A549 (cell line): ENCODE measurements around the gene KCNQ1. TPM values are rescaled to one million over a fixed set of nuclear protein-coding genes. Genes with fewer than 3 reads are reported as not detected.

ENCODE experiments used
- ATAC-seq, 2 experiments: fragments of 200-7000 bp in 1 of 2; fragments of >200 bp in 1 of 2; cut with Nextera tagmentation in 1 of 2; cut with Tn5 transposase in 1 of 2; 3 replicates each; pipeline versions ENCODE4 v1.8.0 to v1.9.1; 2018 to 2020; ENCODE audit warnings: mild to moderate bottlenecking in 1 of 2, moderate library complexity in 1 of 2
- CTCF ChIA-PET: fragments of 300-600 bp; sonication (Branson Sonifier 250); formaldehyde crosslinking; extraction: SDS; loops from one replicate; lab custom pipeline; 2021; ENCODE audit warnings: antibody characterized with exemption, inconsistent platforms; lab: Yijun Ruan, JAX
- POLR2A ChIA-PET: fragments of 350-600 bp; formaldehyde crosslinking; extraction: SDS; loops from one replicate; lab custom pipeline; 2021; ENCODE audit warnings: antibody characterized with exemption, inconsistent platforms; lab: Yijun Ruan, JAX
- DNase-seq, 2 experiments: peaks; one replicate each; pipeline versions ENCODE4 v3.0.0 to v3.0.0-alpha.2; 2011 to 2016; ENCODE audit warnings: low read depth in 1 of 2, low spot score in 1 of 2
- FAIRE-seq: peaks from 2 replicates; lab custom pipeline; 2011; peaks lifted over from hg19 to GRCh38; lab: Jason Lieb, UNC
- H3K27ac ChIP-seq, 2 experiments: fragments of >200 bp; sonication (Bioruptor Twin); formaldehyde crosslinking; 3 replicates each; pipeline ENCODE4 v1.5.1; 2016 to 2017
- H3K4me1 ChIP-seq: fragments of >200 bp; sonication (Bioruptor Twin); formaldehyde crosslinking; 3 replicates; pipeline ENCODE4 v1.6.1; 2016
- H3K4me2 ChIP-seq: fragments of >200 bp; sonication (Bioruptor Twin); formaldehyde crosslinking; 3 replicates; pipeline ENCODE4 v1.6.1; 2016
- H3K4me3 ChIP-seq: fragments of >200 bp; sonication (Bioruptor Twin); formaldehyde crosslinking; 3 replicates; pipeline ENCODE4 v1.5.1; 2016
- H3K9me3 ChIP-seq: fragments of >200 bp; sonication (Bioruptor Twin); formaldehyde crosslinking; 3 replicates; pipeline ENCODE4 v1.6.1; 2016
- CBX2 ChIP-seq: fragments of 200-600 bp; sonication (generic); IDR thresholded peaks from 2 replicates; pipeline ENCODE4 v1.6.1; 2016; ENCODE audit warnings: low read depth, mild to moderate bottlenecking, borderline replicate concordance
- CEBPB ChIP-seq, 2 experiments: fragments of >200 bp in 1 of 2; sonication (Bioruptor Twin) in 1 of 2; formaldehyde crosslinking in 1 of 2; IDR thresholded peaks; 2 replicates each; pipeline ENCODE4 v1.6.1; 2012 to 2016
- CHD4 ChIP-seq: fragments of 200-600 bp; sonication (generic); IDR thresholded peaks from 2 replicates; pipeline ENCODE4 v1.6.1; 2016; ENCODE audit warnings: antibody characterized with exemption, mild to moderate bottlenecking, borderline replicate concordance
- EHF ChIP-seq: fragments of 250-450 bp; sonication (Bioruptor Pico); IDR thresholded peaks from 2 replicates; pipeline ENCODE4 v1.5.0; 2020; ENCODE audit warnings: mild to moderate bottlenecking
- EHMT2 ChIP-seq: fragments of 200-600 bp; sonication (generic); IDR thresholded peaks from 2 replicates; pipeline ENCODE4 v1.6.1; 2016; ENCODE audit warnings: antibody characterized with exemption, low read depth, mild to moderate bottlenecking, moderate library complexity
- HOXA7 ChIP-seq: fragments of 250-450 bp; sonication (Bioruptor Pico); IDR thresholded peaks from 2 replicates; pipeline ENCODE4 v1.5.0; 2020; ENCODE audit warnings: mild to moderate bottlenecking, moderate library complexity
- HOXB5 ChIP-seq: fragments of 250-450 bp; sonication (Bioruptor Pico); IDR thresholded peaks from 2 replicates; pipeline ENCODE4 v1.5.0; 2020; ENCODE audit warnings: mild to moderate bottlenecking, moderate library complexity
- KDM1A ChIP-seq: fragments of 200-600 bp; sonication (generic); IDR thresholded peaks from 2 replicates; pipeline ENCODE4 v1.6.1; 2016; ENCODE audit warnings: low read depth, mild to moderate bottlenecking
- KDM5A ChIP-seq: fragments of 200-600 bp; sonication (generic); IDR thresholded peaks from 2 replicates; pipeline ENCODE4 v1.6.1; 2016; ENCODE audit warnings: antibody characterized with exemption, mild to moderate bottlenecking
- MYC ChIP-seq: IDR thresholded peaks from 2 replicates; pipeline ENCODE4 v1.6.1; 2012; ENCODE audit warnings: mild to moderate bottlenecking, inconsistent platforms, low read length, improper control_type of control experiment, borderline replicate concordance
- NFE2L2 ChIP-seq: fragments of 150-350 bp; conservative IDR thresholded peaks from 2 replicates; pipeline ENCODE4 v1.6.1; 2014; ENCODE audit warnings: low read length
- NPAS2 ChIP-seq: fragments of 250-450 bp; sonication (Bioruptor Pico); IDR thresholded peaks from 2 replicates; pipeline ENCODE4 v1.8.0; 2022; ENCODE audit warnings: mild to moderate bottlenecking, moderate library complexity, borderline replicate concordance
- NR3C1 ChIP-seq: fragments of >200 bp; sonication (Bioruptor Twin); formaldehyde crosslinking; IDR thresholded peaks from 3 replicates; pipeline ENCODE4 v1.6.1; 2017
- PHF8 ChIP-seq: fragments of 200-600 bp; sonication (generic); IDR thresholded peaks from 2 replicates; pipeline ENCODE4 v1.6.1; 2016; ENCODE audit warnings: low read depth, mild to moderate bottlenecking, antibody characterized with exemption, moderate library complexity, borderline replicate concordance
- RAD21 ChIP-seq, 2 experiments: fragments of >200 bp in 1 of 2; sonication (Bioruptor Twin) in 1 of 2; formaldehyde crosslinking in 1 of 2; IDR thresholded peaks in 1 of 2; conservative IDR thresholded peaks in 1 of 2; 2 replicates in 1 of 2; 3 replicates in 1 of 2; pipeline ENCODE4 v1.6.1; 2012 to 2018; ENCODE audit warnings: inconsistent platforms in 1 of 2
- RARB ChIP-seq: fragments of 250-450 bp; sonication (Bioruptor Pico); IDR thresholded peaks from 2 replicates; pipeline ENCODE4 v1.8.0; 2021; ENCODE audit warnings: mild to moderate bottlenecking, moderate library complexity
- SMC3 ChIP-seq: fragments of >200 bp; sonication (Bioruptor Twin); formaldehyde crosslinking; IDR thresholded peaks from 3 replicates; pipeline ENCODE4 v1.6.1; 2018; ENCODE audit warnings: inconsistent platforms
- SREBF2 ChIP-seq: fragments of 450-650 bp; IDR thresholded peaks from 2 replicates; pipeline ENCODE4 v1.6.1; 2014; ENCODE audit warnings: mild to moderate bottlenecking, moderate library complexity
- TFCP2L1 ChIP-seq: fragments of 250-450 bp; sonication (Bioruptor Pico); IDR thresholded peaks from 2 replicates; pipeline ENCODE4 v1.5.0; 2021; ENCODE audit warnings: mild to moderate bottlenecking
- TP53 ChIP-seq: fragments of 250-450 bp; sonication (Bioruptor Pico); IDR thresholded peaks from 2 replicates; pipeline ENCODE4 v1.5.0; 2021; ENCODE audit warnings: mild to moderate bottlenecking, moderate library complexity
- ZC3H11A ChIP-seq: fragments of 450-650 bp; IDR thresholded peaks from 2 replicates; pipeline ENCODE4 v1.6.1; 2014; ENCODE audit warnings: antibody characterized with exemption, mild to moderate bottlenecking
- WGBS: methylation state at CpG from one replicate; pipeline ENCODE4 v1.1.6; 2017; ENCODE audit errors: missing lambda C conversion rate; 5-methylcytosine and 5-hydroxymethylcytosine counted together
- polyA plus RNA-seq, 4 experiments: library from polyadenylated mRNA; depleted of rRNA in 3 of 4; stranded (reverse); fragments of >200 nt; fragmentation: RNase III in 1 of 4; extraction: RNeasy Plus Mini Kit Qiagen cat#74134 plus additional on column Dnase treatment in 1 of 4; gene quantifications; 2 replicates in 3 of 4; 3 replicates in 1 of 4; pipeline ENCODE4 v1.2.3, GENCODE V29; 2011 to 2017
- TF ChIP-seq, protein P1 (sequence below): fragments of 200-600 bp; sonication (generic); IDR thresholded peaks from 2 replicates; pipeline ENCODE4 v1.6.1; 2016; ENCODE audit warnings: antibody characterized with exemption, mild to moderate bottlenecking, moderate library complexity
- TF ChIP-seq, protein P2 (sequence below): fragments of 150-350 bp; IDR thresholded peaks from 2 replicates; pipeline ENCODE4 v1.6.1; 2014; ENCODE audit warnings: low read depth, mild to moderate bottlenecking, low read length
- TF ChIP-seq, protein P3 (sequence below): IDR thresholded peaks from 2 replicates; pipeline ENCODE4 v1.6.1; 2012

KCNQ1 gene
- polyA plus RNA-seq, 2 of the 4 experiments (the other 2 are of a cell fraction) = 0.14 to 0.17 TPM

DNA sequence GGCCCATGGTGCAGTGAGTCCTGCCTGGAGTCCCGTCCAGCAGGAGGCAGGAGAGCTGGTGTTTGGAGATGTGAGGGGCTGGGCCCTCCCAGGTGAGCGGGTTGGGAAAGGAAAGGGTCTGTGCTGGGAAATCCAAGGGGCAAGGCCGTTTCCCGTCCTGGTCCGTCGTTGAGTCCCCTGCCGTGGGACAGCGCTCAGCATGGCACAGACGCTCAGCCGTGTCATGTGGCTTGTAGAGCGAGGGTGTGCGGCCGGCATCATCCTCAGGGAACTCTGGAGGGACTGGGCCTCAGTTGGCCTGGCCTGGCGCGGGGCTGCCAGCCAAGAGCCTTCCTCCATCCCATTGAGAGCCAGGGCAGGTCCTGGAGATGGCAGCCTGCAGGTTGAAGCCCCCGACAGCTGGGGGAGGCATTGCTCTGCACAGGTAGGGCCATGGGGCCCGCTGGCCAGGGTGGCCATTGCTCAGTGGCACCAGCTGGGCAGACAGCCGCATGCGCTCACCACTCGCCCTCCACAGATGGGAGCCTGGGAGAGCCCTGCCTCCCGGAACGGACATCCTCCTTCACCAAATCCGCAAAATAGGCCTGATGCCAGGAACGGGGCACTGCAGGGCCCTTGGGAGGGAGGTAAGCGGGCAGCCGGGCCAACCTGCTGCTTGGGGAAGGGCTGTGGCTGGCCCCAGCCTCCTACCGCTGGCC is 28.7 kb downstream of the KCNQ1 start (continued):
- TF ChIP-seq CHD4 (no peak), RAD21 (conservative IDR thresholded peaks at IDR 0.05 in 1 of 2, IDR thresholded peaks at IDR 0.05 in 1 of 2) (no peak), KDM5A (no peak)
- TF ChIP-seq, all 56 proteins: peak for 0

DNA sequence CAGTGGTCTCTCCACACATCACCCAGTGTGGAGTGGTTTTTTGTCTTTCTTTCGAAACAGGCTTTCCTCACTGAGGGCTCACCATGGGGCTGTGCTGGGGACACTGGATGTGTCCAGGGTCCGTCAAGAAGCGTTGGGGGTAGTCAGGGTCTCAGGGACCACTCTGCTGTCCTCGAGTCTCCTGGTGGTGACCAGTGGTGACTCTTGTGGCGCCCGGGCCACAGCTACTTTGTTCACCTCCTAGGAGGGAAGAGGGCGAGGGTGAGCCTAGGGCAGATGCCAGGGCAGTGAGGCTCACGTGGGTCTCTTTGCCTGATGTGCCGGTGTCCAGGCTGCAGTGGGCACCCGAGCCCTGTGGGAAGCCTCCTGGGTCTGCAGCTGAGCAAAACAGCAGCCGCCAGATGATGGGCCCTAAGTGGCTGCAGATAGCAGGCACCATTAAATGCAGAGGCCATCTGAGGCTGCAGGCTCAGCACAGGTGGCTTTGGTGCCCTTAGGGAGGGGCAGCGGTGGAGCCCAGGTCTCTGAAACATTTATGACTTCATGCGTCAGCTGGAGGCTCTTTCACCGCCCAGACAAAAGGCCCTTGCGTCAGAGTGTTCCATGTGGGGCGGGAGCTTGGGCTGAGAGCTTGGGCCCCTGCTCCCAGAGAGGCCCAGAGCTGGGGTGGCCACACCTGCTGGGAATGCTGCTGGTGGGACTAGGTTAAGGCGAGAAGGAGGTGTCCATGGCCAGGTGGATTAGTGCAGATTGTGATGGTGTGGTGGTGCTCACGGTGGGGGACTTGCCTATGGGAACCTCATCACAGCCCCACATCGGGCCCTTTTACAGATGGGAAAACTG is 29.5 kb downstream of the KCNQ1 start:
- no peak for FAIRE-seq
- H3K4me2 ChIP-seq = no peak overlapping the region
- DNase-seq = no peak
- ATAC-seq = no peak; a peak in 2 of 6 replicates
- CTCF ChIA-PET = interaction anchor here (0.5 to 1.9 kb wide), 2 partner anchors 57 to 173 kb away, joined by 3 to 6 read pairs; no protein-coding TSS in a partner anchor
- no peak for TF ChIP-seq SREBF2
- TF ChIP-seq CBX2 = no peak
- no peak for TF ChIP-seq CEBPB (IDR thresholded peaks at IDR 0.05)
- TF ChIP-seq, protein P1, sequence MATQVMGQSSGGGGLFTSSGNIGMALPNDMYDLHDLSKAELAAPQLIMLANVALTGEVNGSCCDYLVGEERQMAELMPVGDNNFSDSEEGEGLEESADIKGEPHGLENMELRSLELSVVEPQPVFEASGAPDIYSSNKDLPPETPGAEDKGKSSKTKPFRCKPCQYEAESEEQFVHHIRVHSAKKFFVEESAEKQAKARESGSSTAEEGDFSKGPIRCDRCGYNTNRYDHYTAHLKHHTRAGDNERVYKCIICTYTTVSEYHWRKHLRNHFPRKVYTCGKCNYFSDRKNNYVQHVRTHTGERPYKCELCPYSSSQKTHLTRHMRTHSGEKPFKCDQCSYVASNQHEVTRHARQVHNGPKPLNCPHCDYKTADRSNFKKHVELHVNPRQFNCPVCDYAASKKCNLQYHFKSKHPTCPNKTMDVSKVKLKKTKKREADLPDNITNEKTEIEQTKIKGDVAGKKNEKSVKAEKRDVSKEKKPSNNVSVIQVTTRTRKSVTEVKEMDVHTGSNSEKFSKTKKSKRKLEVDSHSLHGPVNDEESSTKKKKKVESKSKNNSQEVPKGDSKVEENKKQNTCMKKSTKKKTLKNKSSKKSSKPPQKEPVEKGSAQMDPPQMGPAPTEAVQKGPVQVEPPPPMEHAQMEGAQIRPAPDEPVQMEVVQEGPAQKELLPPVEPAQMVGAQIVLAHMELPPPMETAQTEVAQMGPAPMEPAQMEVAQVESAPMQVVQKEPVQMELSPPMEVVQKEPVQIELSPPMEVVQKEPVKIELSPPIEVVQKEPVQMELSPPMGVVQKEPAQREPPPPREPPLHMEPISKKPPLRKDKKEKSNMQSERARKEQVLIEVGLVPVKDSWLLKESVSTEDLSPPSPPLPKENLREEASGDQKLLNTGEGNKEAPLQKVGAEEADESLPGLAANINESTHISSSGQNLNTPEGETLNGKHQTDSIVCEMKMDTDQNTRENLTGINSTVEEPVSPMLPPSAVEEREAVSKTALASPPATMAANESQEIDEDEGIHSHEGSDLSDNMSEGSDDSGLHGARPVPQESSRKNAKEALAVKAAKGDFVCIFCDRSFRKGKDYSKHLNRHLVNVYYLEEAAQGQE = no peak
- no peak for TF ChIP-seq MYC
- TF ChIP-seq, protein P2, sequence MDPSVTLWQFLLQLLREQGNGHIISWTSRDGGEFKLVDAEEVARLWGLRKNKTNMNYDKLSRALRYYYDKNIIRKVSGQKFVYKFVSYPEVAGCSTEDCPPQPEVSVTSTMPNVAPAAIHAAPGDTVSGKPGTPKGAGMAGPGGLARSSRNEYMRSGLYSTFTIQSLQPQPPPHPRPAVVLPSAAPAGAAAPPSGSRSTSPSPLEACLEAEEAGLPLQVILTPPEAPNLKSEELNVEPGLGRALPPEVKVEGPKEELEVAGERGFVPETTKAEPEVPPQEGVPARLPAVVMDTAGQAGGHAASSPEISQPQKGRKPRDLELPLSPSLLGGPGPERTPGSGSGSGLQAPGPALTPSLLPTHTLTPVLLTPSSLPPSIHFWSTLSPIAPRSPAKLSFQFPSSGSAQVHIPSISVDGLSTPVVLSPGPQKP = no peak
- TF ChIP-seq NPAS2 (CRISPR knock-in tag) = no peak
- no peak for TF ChIP-seq TP53 (CRISPR knock-in tag)
- TF ChIP-seq EHMT2 = no peak
- TF ChIP-seq TFCP2L1 = no peak
- no peak for TF ChIP-seq SMC3
- TF ChIP-seq, all 56 proteins: peak for 0
- H3K27ac ChIP-seq = no peak overlapping the region
- POLR2A ChIA-PET = no interaction called here
- H3K4me3 ChIP-seq = no peak overlapping the region
- 40% methylated on average over 13 of the region's 19 CpGs for WGBS
- peaks cover 14% of the 10 kb centered on the region; the same call in 1 of the 3 replicates for H3K9me3 ChIP-seq
- no peaks in the 10 kb centered on the region for H3K4me1 ChIP-seq

DNA sequence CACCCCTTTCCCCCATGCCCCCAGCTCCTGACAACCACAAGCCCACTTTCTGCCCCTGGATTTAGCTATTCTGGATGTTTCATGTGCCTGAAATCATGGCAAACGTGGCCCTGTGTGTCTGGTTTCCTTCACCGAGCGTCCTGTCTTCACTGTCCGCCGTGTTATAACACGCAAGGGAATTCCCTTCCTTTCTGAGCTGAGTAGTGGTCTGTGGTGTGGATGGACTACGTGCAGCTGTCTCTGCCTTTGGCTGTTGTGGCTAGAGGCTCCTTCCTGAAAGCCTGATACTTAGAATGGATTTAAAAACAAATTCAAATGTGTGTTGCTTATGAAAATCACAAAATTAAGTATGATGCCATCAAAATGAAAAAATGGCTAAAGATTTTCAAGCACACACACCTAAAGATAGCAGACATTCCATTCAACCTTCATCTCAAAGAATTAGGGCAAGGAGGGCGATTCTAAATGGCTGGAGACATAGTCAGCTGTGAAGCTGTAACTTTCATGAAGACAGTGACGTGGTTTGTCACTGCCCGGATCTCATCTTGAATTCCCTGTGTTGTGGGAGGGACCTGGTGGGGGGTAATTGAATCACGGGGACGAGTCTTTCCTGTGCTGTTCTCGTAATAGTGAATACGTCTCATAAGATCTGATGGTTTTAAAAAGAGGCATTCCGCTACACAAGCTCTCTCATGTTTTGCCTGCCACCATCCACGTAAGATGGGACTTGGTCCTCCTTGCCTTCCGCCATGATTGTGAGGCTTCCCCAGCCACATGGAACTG is 30.5 kb downstream of the KCNQ1 start:
- ChIA-PET CTCF (interaction anchor here (1.9 kb wide), 1 partner anchor 56 kb away, joined by 6 read pairs; no protein-coding TSS in a partner anchor), POLR2A (no interaction called here)
- FAIRE-seq (no peak), DNase-seq (no peak), ATAC-seq (no peak)
- Histone ChIP-seq H3K27ac (no peak overlapping the region), H3K4me1 (no peaks in the 10 kb centered on the region), H3K9me3 (peaks cover 19% of the 10 kb centered on the region; the same call in 1 of the 3 replicates), H3K4me3 (no peak overlapping the region), H3K4me2 (no peak overlapping the region)
- TF ChIP-seq KDM1A (no peak), HOXB5 (CRISPR knock-in tag) (no peak), RAD21 (conservative IDR thresholded peaks at IDR 0.05 in 1 of 2, IDR thresholded peaks at IDR 0.05 in 1 of 2) (no peak), NR3C1 (no peak), EHF (CRISPR knock-in tag) (no peak), KDM5A (no peak), RARB (CRISPR knock-in tag) (no peak), NFE2L2 (no peak), PHF8 (no peak), ZC3H11A (no peak), HOXA7 (CRISPR knock-in tag) (no peak)
- TF ChIP-seq, protein P3, sequence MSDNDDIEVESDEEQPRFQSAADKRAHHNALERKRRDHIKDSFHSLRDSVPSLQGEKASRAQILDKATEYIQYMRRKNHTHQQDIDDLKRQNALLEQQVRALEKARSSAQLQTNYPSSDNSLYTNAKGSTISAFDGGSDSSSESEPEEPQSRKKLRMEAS = no peak
- WGBS = 54% methylated on average over 17 of the region's 17 CpGs
